Heart right ventricle (tissue), 16 donors: ENCODE measurements around the gene MBOAT2. TPM values are rescaled to one million over a fixed set of nuclear protein-coding genes. Genes with fewer than 3 reads are reported as not detected.

Experiments
- ATAC-seq, 8 donors: fragments of 200-7000 bp; cut with Tn5 transposase; one replicate each; pipeline ENCODE4 v1.9.1; 2020; ENCODE audit warnings: mild to moderate bottlenecking in 8 of 8, moderate library complexity in 8 of 8, moderate number of reproducible peaks in 1 of 8
- DNase-seq, 2 donors: peaks; one replicate each; pipeline ENCODE4 v3.0.0-alpha.2; 2020
- H3K27ac ChIP-seq, 10 donors: fragments of 200-600 bp; sonication (generic) in 2 of 10; one replicate each; pipeline versions ENCODE4 v1.5.0 to v1.8.0; 2020 to 2022; ENCODE audit warnings: mild to moderate bottlenecking in 3 of 10
- H3K27me3 ChIP-seq, 7 donors: fragments of 200-600 bp; one replicate each; pipeline ENCODE4 v1.8.0; 2021 to 2022; ENCODE audit warnings: mild to moderate bottlenecking in 2 of 7
- H3K36me3 ChIP-seq, 9 donors: fragments of 200-600 bp; sonication (generic) in 1 of 9; one replicate each; pipeline versions ENCODE4 v1.5.0 to v1.8.0; 2020 to 2022; ENCODE audit warnings: mild to moderate bottlenecking in 2 of 9
- H3K4me1 ChIP-seq, 9 donors: fragments of 200-600 bp; sonication (generic) in 1 of 9; one replicate each; pipeline versions ENCODE4 v1.5.0 to v1.8.0; 2020 to 2022; ENCODE audit warnings: mild to moderate bottlenecking in 4 of 9
- H3K4me3 ChIP-seq, 10 donors: fragments of 200-600 bp; sonication (generic) in 2 of 10; one replicate each; pipeline versions ENCODE4 v1.5.0 to v1.8.0; 2020 to 2022; ENCODE audit warnings: mild to moderate bottlenecking in 7 of 10, moderate library complexity in 2 of 10
- H3K9me3 ChIP-seq, 11 donors: fragments of 200-600 bp in 10 of 11; sonication (generic) in 2 of 11; one replicate each; pipeline versions ENCODE4 v1.5.0 to v1.8.0; 2013 to 2022; ENCODE audit warnings: mild to moderate bottlenecking in 2 of 11, control low read depth in 1 of 11, moderate library complexity in 1 of 11
- CTCF ChIP-seq, 9 donors: fragments of 200-600 bp; sonication (generic) in 2 of 9; IDR thresholded peaks; one replicate each; pipeline versions ENCODE4 v1.5.0 to v1.8.0; 2021 to 2022; ENCODE audit warnings: antibody characterized with exemption in 9 of 9, mild to moderate bottlenecking in 5 of 9, moderate library complexity in 1 of 9
- WGBS, 2 donors: extraction: QIAGEN DNeasy Blood & Tissue Kit; methylation state at CpG; one replicate each; pipeline ENCODE4 v1.1.7; 2013; ENCODE audit warnings: inconsistent platforms in 1 of 2; 5-methylcytosine and 5-hydroxymethylcytosine counted together
- intact Hi-C, 10 donors: fragments of 100-400 bp; cut with DNase I; formaldehyde crosslinking; loops; one replicate each; pipeline versions ENCODE4 v1.11.1 to v1.14.2; 2022
- polyA plus RNA-seq, 2 donors: library from polyadenylated mRNA; stranded (reverse); fragments of 200-250 nt; gene quantifications; one replicate each; pipeline ENCODE4 v1.2.3, GENCODE V29; 2013
- total RNA-seq, 10 donors: library from RNA; stranded (reverse); fragmentation: NEBNext Ultra II Directional in 3 of 10; extraction: Animal tissue kit (Norgen Biotek cat#: 25700) in 3 of 10; gene quantifications; one replicate each; pipeline versions ENCODE4 v1.2.1 to v1.2.4, GENCODE V29; 2021 to 2023
- donor health status: Arrhythmogenic right ventricular cardiomyopathy.
- donor health status: ischemic (EF 13 %, LVEDD 7.1; RV severe dilation, severe dysfunction).
- donor health status: healthy with polysubstance abuse.
- donor health status: DM: no; HTN: yes; CAD: no.
- donor health status: DM: no; HTN: no; CAD: no.
- donor health status: ischemic (EF 25% LVEDD 6.9; RV normal size, moderate dysfunction).
- donor health status: ischemic (EF 25% LVEDD 5.7; RV mildly dilated, moderate dysfunction).
- donor health status: healthy.
- donor health status: DM: yes; HTN: yes; CAD: no.
- donor health status: Ischemic cardiomyopathy.
- donor health status: ischemic (EF 35%, LVEDD 5.7; RV mildly dilated, moderate dysfunction).
- donor health status: nonischemic (EF 11% LVEDD 7.7; RV severe dilation, severe dysfunction).
- donor health status: DM: yes; HTN: yes; CAD: no.
- donor health status: PGD.
- donor health status: ischemic (EF 29% LVEDD 5.4; RV normal size, mild dysfunction).
- donor health status: nonischemic (EF 23%, LVEDD 6.1; RV moderate dilation, normal function).

Gene MBOAT2
- total and polyA plus RNA-seq, 12 donors = 6.3 to 35.3 (median 18.4) TPM

- no peak overlapping the region for H3K27ac ChIP-seq
- TF ChIP-seq CTCF (IDR thresholded peaks at IDR 0.05) = no peak
- DNase-seq (no peak), ATAC-seq (peak in 1 of 8 donors; percentile 30)
- H3K4me1 ChIP-seq = peaks cover 0 to 16% (median 4%) of the 10 kb centered on the region in 9 donors
- no peak overlapping the region for H3K4me3 ChIP-seq
- intact Hi-C loops = no loop called here
- H3K27me3 ChIP-seq = no peaks in the 10 kb centered on the region
- no peaks in the 10 kb centered on the region for H3K36me3 ChIP-seq
- 78 to 88% methylated on average over 8 of the region's 8 CpGs for WGBS, 2 donors
- H3K9me3 ChIP-seq = no peaks in the 10 kb centered on the region
These were observed 114.5 kb downstream of the MBOAT2 start for GRCh38 chr2:8888963-8889362.

- no peak for TF ChIP-seq CTCF (IDR thresholded peaks at IDR 0.05)
- intact Hi-C loops = no loop called here
These were observed 116.6 kb downstream of the MBOAT2 start for GRCh38 chr2:8886876-8887275.

GRCh38 chr2:8886202-8886518 is 117.3 kb downstream of the MBOAT2 start:
- no peak overlapping the region for H3K4me3 ChIP-seq
- WGBS, 2 donors = 28 to 37% methylated on average over 1 of the region's 1 CpG
- intact Hi-C loops = no loop called here
- H3K27me3 ChIP-seq = no peaks in the 10 kb centered on the region
- no peak for ATAC-seq
- H3K27ac ChIP-seq = peak overlapping the region in 5 of 10 donors; percentile 19 to 66 (median 35)
- no peaks in the 10 kb centered on the region for H3K9me3 ChIP-seq
- H3K36me3 ChIP-seq = peaks cover 0 to 10% (median 0%) of the 10 kb centered on the region in 9 donors
- peaks cover 0 to 16% (median 4%) of the 10 kb centered on the region in 9 donors for H3K4me1 ChIP-seq
- no peak for DNase-seq
- TF ChIP-seq CTCF (IDR thresholded peaks at IDR 0.05) = no peak

More at GRCh38 chr2:8886876-8887275, 116.6 kb downstream of the MBOAT2 start:
- ATAC-seq (no peak), DNase-seq (no peak)
- Histone ChIP-seq H3K27ac (no peak overlapping the region), H3K36me3 (peaks cover 0 to 7% (median 0%) of the 10 kb centered on the region in 9 donors), H3K4me1 (peaks cover 0 to 16% (median 4%) of the 10 kb centered on the region in 9 donors), H3K27me3 (no peaks in the 10 kb centered on the region), H3K4me3 (no peak overlapping the region), H3K9me3 (no peaks in the 10 kb centered on the region)
- 88 to 90% methylated on average over 2 of the region's 2 CpGs for WGBS, 2 donors

- peak in 1 of 2 donors; percentile 20 for DNase-seq
- WGBS, 2 donors = 72 to 80% methylated on average over 7 of the region's 7 CpGs
- peak overlapping the region in 5 of 10 donors; percentile 19 to 66 (median 41) for H3K27ac ChIP-seq
- peaks cover 0 to 15% (median 0%) of the 10 kb centered on the region in 9 donors for H3K36me3 ChIP-seq
- H3K9me3 ChIP-seq = no peaks in the 10 kb centered on the region
- H3K27me3 ChIP-seq = no peaks in the 10 kb centered on the region
- H3K4me1 ChIP-seq = peaks cover 0 to 16% (median 4%) of the 10 kb centered on the region in 9 donors
- TF ChIP-seq CTCF (IDR thresholded peaks at IDR 0.05) = no peak
- intact Hi-C loops = no loop called here
- H3K4me3 ChIP-seq = no peak overlapping the region
- ATAC-seq = peak; percentile 55 to 95 (median 91)
These were observed 117.9 kb downstream of the MBOAT2 start for GRCh38 chr2:8885449-8886201.
